C4-2B (cell line): ENCODE results near the gene ATG9A.

Source experiments
- CTCF ChIP-seq: fragments of 450-650 bp; conservative IDR thresholded peaks from 2 replicates; pipeline ENCODE4 v1.5.1; 2017; ENCODE audit warnings: mild to moderate bottlenecking
- ZFX ChIP-seq: fragments of 450-650 bp; IDR thresholded peaks from 2 replicates; pipeline ENCODE4 v1.6.1; 2017

- TF ChIP-seq CTCF = no peak
- no peak for TF ChIP-seq ZFX
Measured at GRCh38 chr2:219205165-219205538, 24.3 kb downstream of the ATG9A start.
